ENCODE data around the gene AK4. TPM values are rescaled to one million over a fixed set of nuclear protein-coding genes. Genes with fewer than 3 reads are reported as not detected.
"Not testable (repeated sequence)": the region's sequence is repeated elsewhere in the genome, so short reads cannot be mapped to it uniquely, and the experiment has no call there.

Gene AK4
- total RNA-seq, 1 experiment from 2014 or later = 5.5 TPM

DNA sequence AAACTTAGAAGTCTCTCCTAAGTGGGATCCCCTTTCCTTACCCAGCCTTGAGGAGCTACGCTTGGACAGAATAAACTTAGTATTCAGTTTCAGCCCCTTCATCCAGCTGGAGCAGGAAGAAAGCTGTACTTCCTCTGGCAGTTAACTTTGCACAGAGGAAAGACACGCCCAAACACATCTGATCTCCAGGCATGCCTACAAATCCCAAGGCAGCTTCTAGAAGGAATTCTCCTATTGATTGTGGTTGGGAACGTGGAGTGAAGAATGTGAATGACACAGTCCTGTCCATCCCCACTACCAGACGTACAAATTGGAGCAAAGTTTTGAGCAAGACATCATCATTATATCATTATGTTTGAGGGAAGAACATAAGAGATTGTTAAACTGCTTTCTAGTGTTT is 6.6 kb upstream of the AK4 start:
- Histone ChIP-seq H3K4me1 (ENCODE audit: insufficient read depth, low read length, poor library complexity, severe bottlenecking) (no peaks in the 10 kb centered on the region), H3K36me3 (ENCODE audit: insufficient read depth, low read length, poor library complexity, severe bottlenecking) (no peaks in the 10 kb centered on the region), H3K27me3 (replicated peaks; ENCODE audit: insufficient read depth, low read depth, low read length, poor library complexity) (peaks cover 2% of the 10 kb centered on the region), H3K27ac (ENCODE audit: low read depth, low read length, poor library complexity, severe bottlenecking) (no peak overlapping the region), H3K4me3 (ENCODE audit: low read depth, low read length, poor library complexity, severe bottlenecking) (no peak overlapping the region), H3K9me3 (ENCODE audit: low read depth, low read length, poor library complexity, severe bottlenecking) (no peaks in the 10 kb centered on the region)
- ChIA-PET CTCF (no interaction called here), POLR2A (ENCODE audit: low non-redundant PET) (no interaction called here)
- TF ChIP-seq, protein P1, sequence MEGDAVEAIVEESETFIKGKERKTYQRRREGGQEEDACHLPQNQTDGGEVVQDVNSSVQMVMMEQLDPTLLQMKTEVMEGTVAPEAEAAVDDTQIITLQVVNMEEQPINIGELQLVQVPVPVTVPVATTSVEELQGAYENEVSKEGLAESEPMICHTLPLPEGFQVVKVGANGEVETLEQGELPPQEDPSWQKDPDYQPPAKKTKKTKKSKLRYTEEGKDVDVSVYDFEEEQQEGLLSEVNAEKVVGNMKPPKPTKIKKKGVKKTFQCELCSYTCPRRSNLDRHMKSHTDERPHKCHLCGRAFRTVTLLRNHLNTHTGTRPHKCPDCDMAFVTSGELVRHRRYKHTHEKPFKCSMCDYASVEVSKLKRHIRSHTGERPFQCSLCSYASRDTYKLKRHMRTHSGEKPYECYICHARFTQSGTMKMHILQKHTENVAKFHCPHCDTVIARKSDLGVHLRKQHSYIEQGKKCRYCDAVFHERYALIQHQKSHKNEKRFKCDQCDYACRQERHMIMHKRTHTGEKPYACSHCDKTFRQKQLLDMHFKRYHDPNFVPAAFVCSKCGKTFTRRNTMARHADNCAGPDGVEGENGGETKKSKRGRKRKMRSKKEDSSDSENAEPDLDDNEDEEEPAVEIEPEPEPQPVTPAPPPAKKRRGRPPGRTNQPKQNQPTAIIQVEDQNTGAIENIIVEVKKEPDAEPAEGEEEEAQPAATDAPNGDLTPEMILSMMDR (conservative IDR thresholded peaks at IDR 0.05; ENCODE audit: low read depth, low read length) = no peak
- TF ChIP-seq EZH2 (IDR thresholded peaks at IDR 0.05; ENCODE audit: borderline replicate concordance, low read depth, low read length, poor library complexity, severe bottlenecking) = no peak
- intact Hi-C loops (cut with micrococcal nuclease; ENCODE audit: unreplicated experiment) = no loop called here
- DNase-seq (ENCODE audit: low spot score) = no peak
- no TSS peak for BruUV-seq (replicated peaks)

DNA sequence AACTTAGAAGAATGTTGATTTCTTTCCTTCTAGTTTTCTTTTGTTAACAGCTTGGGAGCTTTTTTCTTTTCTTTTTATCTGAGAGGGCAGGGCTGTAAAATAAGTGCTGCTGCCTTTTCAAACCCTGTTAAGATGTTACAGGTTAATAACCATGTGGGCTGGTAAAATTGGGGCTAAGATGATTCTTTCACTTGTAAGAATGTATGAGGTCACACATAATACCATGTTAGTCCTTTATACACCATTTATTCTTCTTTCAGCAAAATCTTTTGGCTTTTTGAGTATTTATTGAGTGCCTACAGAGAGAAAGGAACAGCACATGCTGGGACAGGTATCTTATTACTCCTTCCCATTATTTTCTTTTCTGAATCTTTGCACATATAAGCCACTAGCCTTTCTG is 6.1 kb upstream of the AK4 start:
- no peak for DNase-seq (ENCODE audit: low spot score)
- Histone ChIP-seq H3K36me3 (ENCODE audit: insufficient read depth, low read length, poor library complexity, severe bottlenecking) (no peaks in the 10 kb centered on the region), H3K27me3 (replicated peaks; ENCODE audit: insufficient read depth, low read depth, low read length, poor library complexity) (peaks cover 7% of the 10 kb centered on the region), H3K4me1 (ENCODE audit: insufficient read depth, low read length, poor library complexity, severe bottlenecking) (peaks cover under 1% of the 10 kb centered on the region), H3K4me3 (ENCODE audit: low read depth, low read length, poor library complexity, severe bottlenecking) (no peak overlapping the region), H3K27ac (ENCODE audit: low read depth, low read length, poor library complexity, severe bottlenecking) (no peak overlapping the region), H3K9me3 (ENCODE audit: low read depth, low read length, poor library complexity, severe bottlenecking) (no peaks in the 10 kb centered on the region)
- intact Hi-C loops (cut with micrococcal nuclease; ENCODE audit: unreplicated experiment) = no loop called here
- CTCF ChIA-PET = no interaction called here
- POLR2A ChIA-PET (ENCODE audit: low non-redundant PET) = no interaction called here
- TF ChIP-seq, protein P1 (conservative IDR thresholded peaks at IDR 0.05; ENCODE audit: low read depth, low read length) = no peak
- no peak for TF ChIP-seq EZH2 (IDR thresholded peaks at IDR 0.05; ENCODE audit: borderline replicate concordance, low read depth, low read length, poor library complexity, severe bottlenecking)
- no TSS peak for BruUV-seq (replicated peaks)

DNA sequence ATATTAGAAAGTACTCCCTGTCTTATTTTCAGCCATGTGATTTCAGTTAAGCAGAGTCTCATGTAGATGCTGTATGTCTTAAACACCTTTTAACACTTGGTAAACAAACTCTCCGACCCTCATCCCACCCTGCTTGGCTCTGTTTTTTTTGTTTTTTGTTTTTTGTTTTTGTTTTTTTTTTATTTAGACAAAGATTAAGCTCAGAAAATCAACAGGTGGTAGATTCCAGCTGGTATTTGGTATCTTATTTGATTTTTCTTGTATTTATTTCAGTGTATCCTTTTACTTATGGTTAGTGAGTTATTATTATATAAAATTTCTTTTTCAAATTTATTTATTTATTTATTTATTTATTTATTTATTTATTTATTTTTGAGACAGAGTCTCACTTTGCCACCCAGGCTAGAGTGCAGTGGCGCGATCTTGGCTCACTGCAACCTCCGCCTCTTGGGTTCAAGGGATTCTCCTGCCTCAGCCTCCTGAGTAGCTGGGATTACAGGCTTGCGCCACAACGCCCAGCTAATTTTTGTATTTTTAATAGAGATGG is 4.8 kb upstream of the AK4 start:
- POLR2A ChIA-PET (ENCODE audit: low non-redundant PET); CTCF ChIA-PET: not testable (repeated sequence)

DNA sequence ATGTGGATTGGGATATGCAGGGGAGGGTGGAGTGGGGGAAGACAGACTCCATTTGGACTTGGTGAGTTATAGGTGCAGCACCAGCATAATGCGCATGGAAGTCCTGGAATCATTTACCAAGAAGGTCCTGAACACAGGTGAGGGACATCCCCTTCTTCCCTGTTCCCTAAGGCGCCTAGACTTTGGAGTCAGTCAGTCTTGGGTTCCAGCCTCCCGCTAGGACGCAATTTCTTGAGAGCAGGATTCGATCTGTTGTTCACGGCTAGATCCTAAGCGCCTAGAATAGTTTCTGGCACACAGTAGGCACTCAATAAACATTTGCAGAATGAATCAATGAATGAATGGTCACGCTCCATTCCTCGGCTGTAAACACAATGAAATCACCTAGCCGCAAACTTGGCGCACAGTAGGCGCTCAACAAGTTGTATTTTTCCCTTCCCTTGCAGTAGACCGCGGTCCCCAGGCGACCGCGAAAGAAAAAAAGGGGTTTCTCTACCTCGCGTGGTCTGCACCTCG is 1.0 kb upstream of the AK4 start:
- CTCF ChIA-PET = no interaction called here
- Histone ChIP-seq H3K9me3 (ENCODE audit: low read depth, low read length, poor library complexity, severe bottlenecking) (no peaks in the 10 kb centered on the region), H3K27ac (ENCODE audit: low read depth, low read length, poor library complexity, severe bottlenecking) (no peak overlapping the region), H3K36me3 (ENCODE audit: insufficient read depth, low read length, poor library complexity, severe bottlenecking) (no peaks in the 10 kb centered on the region), H3K4me1 (ENCODE audit: insufficient read depth, low read length, poor library complexity, severe bottlenecking) (peaks cover 13% of the 10 kb centered on the region), H3K27me3 (replicated peaks; ENCODE audit: insufficient read depth, low read depth, low read length, poor library complexity) (peaks cover 9% of the 10 kb centered on the region), H3K4me3 (ENCODE audit: low read depth, low read length, poor library complexity, severe bottlenecking) (peak overlapping the region; percentile 79)
- TF ChIP-seq EZH2 (IDR thresholded peaks at IDR 0.05; ENCODE audit: borderline replicate concordance, low read depth, low read length, poor library complexity, severe bottlenecking) = no peak
- TF ChIP-seq, protein P1 (conservative IDR thresholded peaks at IDR 0.05; ENCODE audit: low read depth, low read length) = no peak
- no peak for DNase-seq (ENCODE audit: low spot score)
- intact Hi-C loops (cut with micrococcal nuclease; ENCODE audit: unreplicated experiment) = no loop called here
- POLR2A ChIA-PET (ENCODE audit: low non-redundant PET) = no interaction called here
- no TSS peak for BruUV-seq (replicated peaks)

More for the DNA sequence above, 4.8 kb upstream of the AK4 start:
- H3K4me1 ChIP-seq (ENCODE audit: insufficient read depth, low read length, poor library complexity, severe bottlenecking); DNase-seq (ENCODE audit: low spot score); H3K27ac ChIP-seq (ENCODE audit: low read depth, low read length, poor library complexity, severe bottlenecking); H3K36me3 ChIP-seq (ENCODE audit: insufficient read depth, low read length, poor library complexity, severe bottlenecking); H3K4me3 ChIP-seq (ENCODE audit: low read depth, low read length, poor library complexity, severe bottlenecking); BruUV-seq (replicated peaks); H3K9me3 ChIP-seq (ENCODE audit: low read depth, low read length, poor library complexity, severe bottlenecking); H3K27me3 ChIP-seq (replicated peaks; ENCODE audit: insufficient read depth, low read depth, low read length, poor library complexity); intact Hi-C loops (cut with micrococcal nuclease; ENCODE audit: unreplicated experiment): not testable (repeated sequence)
